Stimulated activated naive CD4-positive, alpha-beta T cell (primary cell): Measurements from ENCODE around the gene IL6.
"Not testable (repeated sequence)": the region's sequence is repeated elsewhere in the genome, so short reads cannot be mapped to it uniquely, and the experiment has no call there.

ENCODE experiments used
- DNase-seq, 6 experiments: peaks; one replicate each; lab custom pipeline; 2025; lab: John Stamatoyannopoulos, UW

The IL6 gene

DNA sequence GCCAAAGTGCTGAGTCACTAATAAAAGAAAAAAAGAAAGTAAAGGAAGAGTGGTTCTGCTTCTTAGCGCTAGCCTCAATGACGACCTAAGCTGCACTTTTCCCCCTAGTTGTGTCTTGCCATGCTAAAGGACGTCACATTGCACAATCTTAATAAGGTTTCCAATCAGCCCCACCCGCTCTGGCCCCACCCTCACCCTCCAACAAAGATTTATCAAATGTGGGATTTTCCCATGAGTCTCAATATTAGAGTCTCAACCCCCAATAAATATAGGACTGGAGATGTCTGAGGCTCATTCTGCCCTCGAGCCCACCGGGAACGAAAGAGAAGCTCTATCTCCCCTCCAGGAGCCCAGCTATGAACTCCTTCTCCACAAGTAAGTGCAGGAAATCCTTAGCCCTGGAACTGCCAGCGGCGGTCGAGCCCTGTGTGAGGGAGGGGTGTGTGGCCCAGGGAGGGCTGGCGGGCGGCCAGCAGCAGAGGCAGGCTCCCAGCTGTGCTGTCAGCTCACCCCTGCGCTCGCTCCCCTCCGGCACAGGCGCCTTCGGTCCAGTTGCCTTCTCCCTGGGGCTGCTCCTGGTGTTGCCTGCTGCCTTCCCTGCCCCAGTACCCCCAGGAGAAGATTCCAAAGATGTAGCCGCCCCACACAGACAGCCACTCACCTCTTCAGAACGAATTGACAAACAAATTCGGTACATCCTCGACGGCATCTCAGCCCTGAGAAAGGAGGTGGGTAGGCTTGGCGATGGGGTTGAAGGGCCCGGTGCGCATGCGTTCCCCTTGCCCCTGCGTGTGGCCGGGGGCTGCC, at the start of gene IL6:
TSS of gene IL6 (plus strand) at position 294 of the 807 bp plus-strand sequence. CDS start at position 357, 63 bp downstream.
- DNase-seq: peak in 3 of 6 experiments; percentile 3 to 23 (median 4)

DNA sequence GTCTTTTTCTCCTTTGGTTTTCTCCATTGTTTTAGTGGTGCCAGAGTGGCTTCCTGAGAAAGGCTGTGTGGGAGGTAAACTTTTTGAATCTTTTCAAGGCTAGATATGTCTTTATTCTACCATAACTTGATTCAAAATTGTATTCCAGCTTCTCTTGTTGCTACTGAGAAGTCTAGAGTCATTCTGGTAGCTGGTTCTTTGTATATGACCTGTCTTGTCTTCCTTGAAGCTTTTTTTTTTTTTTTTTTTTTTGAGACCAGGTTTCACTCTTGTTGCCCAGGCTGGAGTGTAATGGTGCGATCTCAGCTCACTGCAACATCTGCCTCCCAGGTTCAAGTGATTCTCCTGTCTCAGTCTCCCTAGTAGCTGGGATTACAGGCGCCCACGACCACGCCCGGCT, 49.7 kb upstream of the IL6 start:
- not testable (repeated sequence) for DNase-seq

GRCh38 chr7:22677680-22678079, 49.3 kb upstream of the IL6 start:
- no peak for DNase-seq

- DNase-seq: no peak
These were observed 46.5 kb upstream of the IL6 start for GRCh38 chr7:22680482-22680911.

- DNase-seq: no peak
These were observed 45.7 kb upstream of the IL6 start for GRCh38 chr7:22681312-22681711.

- no peak for DNase-seq
These were observed 44.9 kb upstream of the IL6 start for GRCh38 chr7:22681852-22682657.

- DNase-seq: no peak
These were observed 43.6 kb upstream of the IL6 start for GRCh38 chr7:22683379-22683778.

DNA sequence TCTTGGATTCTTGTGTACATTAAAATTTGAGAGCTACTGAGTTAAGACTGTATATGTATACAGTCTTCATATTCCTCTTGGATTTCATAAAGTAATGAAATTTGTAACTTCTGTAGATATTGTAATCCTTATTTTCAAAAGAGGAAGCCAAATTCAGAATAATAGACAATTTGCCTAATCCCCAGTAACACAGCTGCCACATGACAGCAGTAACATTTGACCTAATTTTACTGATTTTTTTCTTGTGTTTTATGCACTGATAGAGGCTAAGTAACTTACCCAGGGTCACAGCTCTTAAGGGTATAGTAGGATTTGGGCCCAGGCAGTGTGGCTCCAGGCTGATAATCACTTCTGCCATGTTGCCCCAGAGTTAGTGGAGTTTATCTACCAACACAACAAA, 40.4 kb upstream of the IL6 start:
- DNase-seq: no peak

DNA sequence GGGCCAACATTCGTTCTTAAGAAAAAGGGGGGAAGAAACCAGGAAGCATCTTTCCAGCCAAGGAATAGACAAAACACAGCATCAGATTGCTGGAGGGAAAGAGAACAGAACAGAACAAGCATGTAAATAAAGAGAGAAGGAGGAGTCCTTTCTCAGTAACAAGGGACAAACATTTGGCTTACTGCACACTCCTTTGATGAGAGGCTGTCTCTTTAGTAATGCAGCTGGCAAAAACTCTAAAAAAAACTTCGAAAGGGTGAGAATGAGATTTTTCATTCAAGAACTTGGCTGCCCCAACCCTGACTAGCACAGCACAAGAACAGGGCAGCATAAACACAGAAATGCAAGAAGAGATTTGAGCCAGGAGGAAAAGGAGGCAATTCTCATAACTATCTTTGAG, 38.9 kb upstream of the IL6 start:
- no peak for DNase-seq

DNA sequence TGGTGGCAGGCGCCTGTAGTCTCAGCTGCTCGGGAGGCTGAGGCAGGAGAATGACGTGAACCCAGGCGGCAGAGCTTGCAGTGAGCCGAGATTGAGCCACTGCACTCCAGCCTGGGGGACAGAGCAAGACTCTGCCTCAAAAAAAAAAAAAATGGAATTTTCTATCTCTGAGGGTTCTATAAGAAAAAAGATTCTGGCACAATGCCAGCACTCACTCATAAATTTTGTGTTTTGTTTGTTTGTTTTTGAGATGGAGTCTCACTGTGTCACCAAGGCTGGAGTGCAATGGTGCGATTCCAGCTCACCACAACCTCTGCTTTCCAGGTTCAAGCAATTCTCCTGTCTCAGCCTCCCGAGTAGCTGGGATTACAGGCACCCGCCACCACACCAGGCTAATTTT, 38.1 kb upstream of the IL6 start:
- not testable (repeated sequence) for DNase-seq

DNA sequence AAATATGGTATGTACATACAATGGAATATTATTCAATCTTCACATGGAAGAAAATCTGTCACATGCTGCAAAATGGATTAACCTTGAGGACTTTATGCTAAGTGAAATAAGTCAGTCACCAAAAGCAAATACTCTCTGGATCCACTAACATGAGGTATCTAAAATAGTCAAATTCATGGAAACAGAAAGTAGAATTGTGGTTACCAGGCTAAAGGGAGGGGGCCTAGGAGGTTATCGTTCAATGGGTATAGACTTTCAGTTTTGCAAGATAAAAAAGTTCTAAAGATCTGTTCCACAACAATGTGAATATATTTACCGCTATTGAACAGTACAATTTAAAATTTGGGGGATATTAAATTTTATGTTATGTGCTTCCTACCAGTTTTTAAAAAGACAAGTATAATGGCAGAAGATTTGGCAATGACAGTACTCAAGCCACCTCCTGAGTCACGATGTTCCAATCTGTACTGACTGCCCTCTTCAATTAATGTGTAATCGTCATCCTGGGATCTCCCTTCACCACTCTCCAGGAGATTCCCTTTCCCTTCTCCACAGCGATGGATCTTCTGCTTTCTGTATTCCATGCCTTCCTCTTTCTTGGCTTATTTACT, 32.3 kb upstream of the IL6 start:
- no peak for DNase-seq

DNA sequence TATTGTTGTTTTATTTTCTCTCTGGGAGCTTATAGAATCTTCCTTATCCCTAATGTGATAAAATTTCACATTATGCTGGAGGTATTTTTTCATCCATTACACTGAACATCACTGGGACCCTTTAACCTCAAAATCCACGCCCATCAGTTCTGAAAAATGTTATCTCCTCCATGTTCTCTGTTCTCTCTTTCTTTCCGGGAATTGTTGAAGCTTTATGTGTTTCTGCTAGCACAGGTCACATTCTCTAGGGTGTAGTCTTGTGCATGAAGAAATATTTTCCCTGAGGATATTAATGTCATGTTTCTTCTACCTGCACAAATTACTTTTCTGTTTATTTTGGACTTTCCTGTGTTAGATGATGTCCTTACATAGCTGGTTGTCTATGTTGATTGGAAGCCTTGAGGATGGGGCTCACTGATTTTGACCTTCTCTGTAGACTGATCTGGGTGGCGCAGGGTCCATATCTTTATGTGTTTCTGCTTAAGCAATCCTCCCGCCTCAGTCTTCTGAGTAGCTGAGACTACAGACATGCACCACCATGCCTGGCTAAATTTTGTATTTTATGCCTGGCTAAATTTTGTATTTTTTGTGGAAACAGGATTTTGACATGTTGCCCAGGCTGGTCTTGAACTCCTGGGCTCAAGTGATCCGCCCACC, 31.4 kb upstream of the IL6 start:
- no peak for DNase-seq

DNA sequence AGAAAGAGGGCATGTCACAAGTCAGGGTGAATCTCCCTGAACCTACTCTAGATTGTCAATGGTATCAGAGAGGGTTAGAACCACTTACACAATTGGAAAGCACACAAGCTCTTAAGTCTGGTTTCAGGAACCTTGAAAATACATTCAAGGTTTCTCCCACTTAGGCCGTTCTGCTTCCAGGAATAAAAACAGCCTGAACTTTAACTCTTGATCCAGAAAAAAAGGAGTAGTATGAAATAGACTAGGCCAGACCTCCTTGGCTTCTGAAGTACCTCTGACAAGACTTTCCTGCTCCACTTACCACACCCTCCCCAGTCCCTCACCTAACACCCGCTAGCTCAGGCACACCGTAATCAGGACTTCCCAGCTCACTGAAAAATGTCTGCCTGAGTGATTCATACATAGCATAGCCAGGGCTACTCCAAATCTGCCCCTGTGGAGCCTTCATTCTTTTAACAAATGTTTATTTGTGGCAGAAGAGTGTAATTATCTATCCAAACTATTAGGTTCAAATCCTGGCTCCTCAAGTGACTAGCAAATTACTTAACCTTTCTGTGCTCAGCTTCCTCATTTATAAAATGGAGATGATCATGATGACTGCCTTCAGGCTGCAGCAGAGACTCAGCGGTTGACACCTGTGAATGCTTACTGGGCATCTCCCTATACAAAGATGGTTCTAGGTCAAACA, 30.3 kb upstream of the IL6 start:
- DNase-seq: no peak

DNA sequence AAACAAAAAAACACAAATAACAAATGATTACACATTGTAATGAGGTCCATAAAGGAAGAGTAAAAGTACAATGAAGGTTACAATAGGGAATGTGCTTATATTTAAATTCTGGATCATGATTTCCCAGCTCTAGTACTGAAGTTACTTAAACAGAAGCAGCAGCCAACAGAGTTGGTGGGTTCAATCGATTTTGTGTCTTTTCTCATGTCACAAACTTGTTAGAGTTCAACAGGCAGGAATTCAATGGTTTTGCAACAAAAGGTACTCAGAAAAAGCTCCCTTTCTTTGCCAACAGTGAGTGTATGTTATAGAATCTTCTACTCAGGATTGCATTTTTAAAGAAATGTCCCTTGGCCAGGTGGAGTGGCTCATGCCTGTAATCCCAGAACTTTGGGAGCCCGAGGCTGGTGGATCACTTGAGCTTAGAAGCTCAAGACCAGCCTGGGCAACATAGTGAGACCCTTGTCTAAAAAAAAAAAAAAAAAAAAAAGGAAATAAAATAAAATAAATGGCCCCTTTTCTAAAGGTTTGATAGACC, 29.6 kb upstream of the IL6 start:
- DNase-seq: no peak

DNA sequence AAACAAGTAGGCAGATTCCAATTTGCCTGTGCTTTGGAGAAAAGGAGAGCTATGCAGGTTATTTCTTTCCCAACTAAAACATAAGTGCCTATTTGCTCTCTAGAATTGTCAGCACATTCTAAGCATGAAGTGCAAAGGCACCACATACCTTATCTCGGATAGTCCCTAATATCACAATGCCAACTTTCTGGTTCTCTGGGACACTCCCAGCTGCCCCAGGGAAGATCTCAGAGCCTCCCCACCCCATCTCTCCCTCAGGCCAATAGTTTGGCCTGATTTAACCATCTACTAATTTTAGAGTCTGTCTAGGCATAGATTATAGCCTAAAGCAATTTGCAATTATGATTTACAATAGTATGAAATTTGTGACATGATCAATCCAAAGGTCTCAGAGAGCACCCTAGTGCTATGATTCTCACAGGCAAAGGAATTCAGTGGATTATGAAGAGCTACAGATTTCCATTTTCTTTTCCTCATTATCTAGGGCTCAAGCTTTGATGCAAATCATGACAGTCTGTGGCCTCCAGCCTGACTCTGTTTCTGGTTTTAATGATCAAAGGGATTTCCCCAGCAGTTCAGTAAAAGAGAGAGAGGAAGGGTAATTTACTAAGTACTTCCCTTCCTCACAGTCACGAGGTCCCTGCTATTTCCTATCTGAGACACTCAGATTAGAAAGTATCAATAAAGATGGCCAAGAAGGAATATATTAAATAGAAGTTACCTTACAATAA, 29.0 kb upstream of the IL6 start:
- peak in 1 of 6 experiments; percentile 9 for DNase-seq

DNA sequence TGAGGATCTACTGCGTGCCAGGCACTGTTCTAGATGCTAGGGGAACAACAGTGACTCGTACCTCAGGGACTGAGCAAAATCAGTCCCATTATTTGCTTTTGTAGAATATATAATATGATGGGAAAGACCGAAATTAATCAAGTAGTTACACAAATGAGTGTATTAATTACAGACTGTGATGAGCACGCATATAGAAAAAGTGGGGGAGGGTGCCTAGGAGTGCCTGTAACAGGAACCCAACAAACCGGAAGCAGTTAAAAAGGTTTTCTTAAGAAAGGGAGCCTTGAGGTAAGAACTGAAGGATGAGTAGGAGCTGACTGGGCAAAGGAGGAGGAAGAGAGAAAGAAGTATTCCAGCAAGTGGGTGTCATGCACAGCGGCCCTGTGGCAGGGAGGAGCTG, 28.2 kb upstream of the IL6 start:
- DNase-seq: no peak

GRCh38 chr7:22700559-22701002, 26.4 kb upstream of the IL6 start:
- DNase-seq: no peak

GRCh38 chr7:22702516-22702915, 24.5 kb upstream of the IL6 start:
- no peak for DNase-seq

- not testable (repeated sequence) for DNase-seq
These were observed 23.7 kb upstream of the IL6 start for GRCh38 chr7:22703107-22703855.
